MM.1S (cell line): ENCODE measurements around the gene MAFB.

Source experiments
- CTCF ChIP-seq: fragments of 300-600 bp; sonication (generic); IDR thresholded peaks from 2 replicates; pipeline ENCODE4 v1.5.1; 2016; ENCODE audit warnings: antibody characterized with exemption, low read length, mixed read lengths
- EZH2 ChIP-seq: fragments of 300-600 bp; sonication (generic); optimal IDR thresholded peaks from 2 replicates; pipeline ENCODE3; 2017; ENCODE audit warnings: low read depth, mild to moderate bottlenecking, antibody characterized with exemption, low read length, mixed read lengths

- TF ChIP-seq CTCF (no peak), EZH2 (no peak)
Measured at GRCh38 chr20:40686893-40687292, 2.1 kb downstream of the MAFB start.
